HCT116 (cell line): ENCODE data around the gene CDK2. TPM values are rescaled to one million over a fixed set of nuclear protein-coding genes. Genes with fewer than 3 reads are reported as not detected.
"Not testable (repeated sequence)": the region's sequence is repeated elsewhere in the genome, so short reads cannot be mapped to it uniquely, and the experiment has no call there.

Source experiments
- ATAC-seq: fragments of 200-7000 bp; cut with Tn5 transposase; 2 replicates; pipeline ENCODE4 v1.9.1; 2020; ENCODE audit warnings: mild to moderate bottlenecking, moderate library complexity
- BruUV-seq: library from RNA; stranded (reverse); fragments of 400-500 nt; replicated peaks from 2 replicates; lab custom pipeline; 2021; lab: Mats Ljungman, UMichigan
- CTCF ChIA-PET: fragments of 300-600 bp; sonication (Branson Sonifier 250); formaldehyde crosslinking; loops from one replicate; lab custom pipeline; 2021; ENCODE audit warnings: antibody characterized with exemption; lab: Charles Lee
- POLR2A ChIA-PET: fragments of 300-600, 350-600 bp; sonication (Branson Sonifier 250); formaldehyde crosslinking; loops from one replicate; lab custom pipeline; 2021; ENCODE audit warnings: antibody characterized with exemption; lab: Charles Lee
- RAD21 ChIA-PET, 2 experiments: fragments of 300-600 bp; sonication (Branson Sonifier 250); formaldehyde crosslinking; loops; one replicate each; lab custom pipeline; 2023; ENCODE audit warnings: low total read pairs in 2 of 2; ENCODE audit not compliant: uncharacterized antibody in 2 of 2, unreplicated experiment in 2 of 2, low non-redundant PET in 1 of 2; lab: Charles Lee
- DNase-seq: peaks from one replicate; pipeline ENCODE4 v3.0.0-alpha.2; 2010; ENCODE audit warnings: low read depth, low spot score
- H2AFZ ChIP-seq: fragments of 200-600 bp; shearing (Covaris generic), sonication (generic); 2 replicates; pipeline ENCODE4 v1.6.1; 2017; ENCODE audit warnings: low read depth, mixed run types, mixed read lengths, antibody characterized with exemption, low read length; ENCODE audit not compliant: poor library complexity, severe bottlenecking
- H3K27ac ChIP-seq: 2 replicates; pipeline ENCODE4 v1.5.1; 2012; ENCODE audit warnings: low read depth, low read length
- H3K27me3 ChIP-seq: fragments of 200-600 bp; sonication (generic); 2 replicates; pipeline ENCODE4 v1.6.1; 2016; ENCODE audit warnings: mixed run types, low read length, mixed read lengths; ENCODE audit not compliant: insufficient read depth
- H3K36me3 ChIP-seq, 2 experiments: fragments of 200-500 bp in 1 of 2; fragments of 200-600 bp in 1 of 2; sonication (Bioruptor generic) in 1 of 2; sonication (generic) in 1 of 2; 2 replicates each; pipeline versions ENCODE4 v1.5.1 to v1.6.1; 2014 to 2016; ENCODE audit warnings: low read length in 2 of 2, inconsistent platforms in 1 of 2, mixed read lengths in 1 of 2, mixed run types in 1 of 2; ENCODE audit not compliant: insufficient read depth in 2 of 2, control insufficient read depth in 1 of 2
- H3K4me1 ChIP-seq, 2 experiments: fragments of 200-600 bp in 1 of 2; sonication (generic) in 1 of 2; 2 replicates each; pipeline versions ENCODE4 v1.5.1 to v1.6.1; 2012 to 2017; ENCODE audit warnings: low read length in 2 of 2, inconsistent platforms in 1 of 2, mild to moderate bottlenecking in 1 of 2, mixed read lengths in 1 of 2, mixed run types in 1 of 2, moderate library complexity in 1 of 2; ENCODE audit not compliant: insufficient read depth in 2 of 2, control insufficient read depth in 1 of 2
- H3K4me2 ChIP-seq: fragments of 200-600 bp; sonication (generic); 2 replicates; pipeline ENCODE4 v1.6.1; 2017; ENCODE audit warnings: mixed run types, low read length, mixed read lengths
- H3K4me3 ChIP-seq, 2 experiments: fragments of 200-600 bp in 1 of 2; sonication (generic) in 1 of 2; replicated peaks in 1 of 2; 2 replicates each; pipeline ENCODE4 v1.5.1; 2011 to 2016; ENCODE audit warnings: low read length in 2 of 2, control low read depth in 1 of 2, low read depth in 1 of 2, mild to moderate bottlenecking in 1 of 2, mixed read lengths in 1 of 2, mixed run types in 1 of 2
- H3K79me2 ChIP-seq: fragments of 200-600 bp; sonication (generic); 2 replicates; pipeline ENCODE4 v1.6.1; 2017; ENCODE audit warnings: mild to moderate bottlenecking, mixed run types, low read length, moderate library complexity, mixed read lengths; ENCODE audit not compliant: insufficient read depth
- H3K9ac ChIP-seq: fragments of 200-600 bp; sonication (generic); 2 replicates; pipeline ENCODE4 v1.6.1; 2016; ENCODE audit warnings: low read length, mixed read lengths
- H3K9me2 ChIP-seq: fragments of 200-600 bp; sonication (generic), shearing (Covaris generic); 2 replicates; pipeline ENCODE4 v1.6.1; 2017; ENCODE audit warnings: mixed run types, mild to moderate bottlenecking, moderate library complexity; ENCODE audit not compliant: insufficient read depth
- H3K9me3 ChIP-seq, 2 experiments: fragments of 200-500 bp in 1 of 2; fragments of 200-600 bp in 1 of 2; sonication (Bioruptor generic) in 1 of 2; sonication (generic) in 1 of 2; 2 replicates each; pipeline ENCODE4 v1.6.1; 2014 to 2017; ENCODE audit warnings: low read length in 2 of 2, mixed read lengths in 2 of 2, inconsistent platforms in 1 of 2, low read depth in 1 of 2, mild to moderate bottlenecking in 1 of 2, mixed run types in 1 of 2, moderate library complexity in 1 of 2; ENCODE audit not compliant: control insufficient read depth in 1 of 2, insufficient read depth in 1 of 2
- H4K20me1 ChIP-seq: fragments of 200-600 bp; sonication (generic), shearing (Covaris generic); 2 replicates; pipeline ENCODE4 v1.6.1; 2017; ENCODE audit warnings: mixed run types, mild to moderate bottlenecking, moderate library complexity; ENCODE audit not compliant: insufficient read depth
- ATF3 ChIP-seq: IDR thresholded peaks from 2 replicates; pipeline ENCODE4 v1.6.1; 2012
- CBX3 ChIP-seq: IDR thresholded peaks from 2 replicates; pipeline ENCODE4 v1.6.1; 2012; ENCODE audit warnings: low read depth
- EGR1 ChIP-seq: IDR thresholded peaks from 2 replicates; pipeline ENCODE4 v1.6.1; 2012; ENCODE audit warnings: low read depth
- EZH2phosphoT487 ChIP-seq: fragments of 200-600 bp; IDR thresholded peaks from 2 replicates; pipeline ENCODE4 v1.6.1; 2018; ENCODE audit warnings: antibody characterized with exemption, borderline replicate concordance
- FOSL1 ChIP-seq: IDR thresholded peaks from 2 replicates; pipeline ENCODE4 v1.6.1; 2012; ENCODE audit warnings: low read depth
- JUND ChIP-seq: IDR thresholded peaks from 2 replicates; pipeline ENCODE4 v1.6.1; 2012
- MAX ChIP-seq: IDR thresholded peaks from 2 replicates; pipeline ENCODE4 v1.6.1; 2012
- REST ChIP-seq: IDR thresholded peaks from 2 replicates; pipeline ENCODE4 v1.6.1; 2012; ENCODE audit warnings: low read depth
- SIN3A ChIP-seq: IDR thresholded peaks from 2 replicates; pipeline ENCODE4 v1.6.1; 2012; ENCODE audit warnings: low read depth
- SRF ChIP-seq: IDR thresholded peaks from 2 replicates; pipeline ENCODE4 v1.6.1; 2012; ENCODE audit warnings: low read depth
- TCF7L2 ChIP-seq: IDR thresholded peaks from 2 replicates; pipeline ENCODE4 v1.7.0; 2011; ENCODE audit warnings: borderline replicate concordance, inconsistent platforms; ENCODE audit not compliant: insufficient read depth, insufficient read length; ENCODE audit errors: extremely low read depth
- YY1 ChIP-seq: IDR thresholded peaks from 2 replicates; pipeline ENCODE4 v1.6.1; 2011; ENCODE audit warnings: low read length, low read depth, moderate library complexity, mild to moderate bottlenecking; ENCODE audit not compliant: insufficient replicate concordance; ENCODE audit errors: extremely low read depth
- intact Hi-C: fragments of 100-400 bp; cut with micrococcal nuclease; formaldehyde crosslinking; loops from 2 replicates; pipeline ENCODE4 v1.10.0; 2022
- total RNA-seq: library from RNA; stranded (reverse); gene quantifications from one replicate; pipeline ENCODE4 v1.2.1, GENCODE V29; 2021; ENCODE audit not compliant: unreplicated experiment

CDK2 gene
- total RNA-seq, 1 experiment from 2014 or later: 90.9 TPM

- Histone ChIP-seq H3K4me1 (peaks cover 12 to 16% of the 10 kb centered on the region in 2 experiments), H3K4me3 (peak overlapping the region in 1 of 2 experiments; percentile 4; a peak in 1 of 4 replicates)
- TF ChIP-seq FOSL1: peak; percentile 29; the same call in 1 of the 2 replicates
- peak; percentile 13; the same call in 1 of the 2 replicates for TF ChIP-seq JUND
- peak; percentile 68 for TF ChIP-seq EGR1
- TF ChIP-seq, all 23 proteins: peak for 3; not testable (repeated sequence) for 20
- H3K27ac ChIP-seq, H2AFZ ChIP-seq, H3K9me2 ChIP-seq, H3K79me2 ChIP-seq, H3K36me3 ChIP-seq, H4K20me1 ChIP-seq, DNase-seq, BruUV-seq, H3K9me3 ChIP-seq, intact Hi-C loops, RAD21 ChIA-PET, H3K9ac ChIP-seq, H3K27me3 ChIP-seq: not testable (repeated sequence)
- peak; percentile 81 for ATAC-seq
- peak overlapping the region; percentile 45 for H3K4me2 ChIP-seq
- CTCF ChIA-PET: interaction anchor here (1.7 to 1.8 kb wide), 2 partner anchors 14 to 48 kb away, joined by 4 to 9 read pairs; no protein-coding TSS in a partner anchor
- POLR2A ChIA-PET: interaction anchor here (2.3 kb wide), 1 partner anchor 8 kb away, joined by 13 read pairs; the partner anchor contains the start of gene RAB5B
Observed at GRCh38 chr12:55981882-55982281, 15.3 kb downstream of the CDK2 start.

GRCh38 chr12:55982319-55982936 is 15.8 kb downstream of the CDK2 start:
- Histone ChIP-seq H3K79me2 (0 out of 2 replicates have a peak, but pooled peaks cover 3% of the 10 kb centered on the region), H3K9ac (no peak overlapping the region), H3K9me3 (no peaks in the 10 kb centered on the region), H3K4me1 (peaks cover 12 to 16% of the 10 kb centered on the region in 2 experiments), H4K20me1 (no peaks in the 10 kb centered on the region), H3K9me2 (no peaks in the 10 kb centered on the region), H3K27me3 (no peaks in the 10 kb centered on the region), H3K36me3 (peaks cover 0 to 10% of the 10 kb centered on the region in 2 experiments; a peak in 2 of 4 replicates), H3K27ac (no peak overlapping the region), H3K4me2 (peak overlapping the region; percentile 45; the same call in 1 of the 2 replicates), H3K4me3 (no peak overlapping the region), H2AFZ (no peak overlapping the region)
- RAD21 ChIA-PET: no interaction called here
- POLR2A ChIA-PET: interaction anchor here (2.3 kb wide), 1 partner anchor 9 kb away, joined by 13 read pairs; the partner anchor contains the start of gene RAB5B
- ATAC-seq: no peak
- TF ChIP-seq EZH2phosphoT487 (no peak), FOSL1 (no peak), TCF7L2 (no peak), MAX (no peak), REST (no peak), CBX3 (no peak), YY1 (no peak), SRF (no peak), ATF3 (no peak), SIN3A (no peak)
- no peak for DNase-seq
- CTCF ChIA-PET: interaction anchor here (1.1 to 1.8 kb wide), 3 partner anchors 9 to 47 kb away, joined by 3 to 9 read pairs (median 4); partner anchors contain the start of gene RAB5B
- no TSS peak for BruUV-seq
- intact Hi-C loops: no loop called here
